Astrocyte (in vitro differentiated cells and primary cell): Measurements from ENCODE around the gene BCOR. TPM values are rescaled to one million over a fixed set of nuclear protein-coding genes. Genes with fewer than 3 reads are reported as not detected.

Experiments used
- DNase-seq: peaks from one replicate; pipeline ENCODE4 v3.0.0-alpha.2; 2010; ENCODE audit warnings: low read depth
- FAIRE-seq: peaks from 2 replicates; lab custom pipeline; 2011; peaks lifted over from hg19 to GRCh38; lab: Jason Lieb, UNC
- H2AFZ ChIP-seq: 2 replicates; pipeline ENCODE4 v1.6.0; 2012; ENCODE audit warnings: low read depth, low read length, inconsistent platforms
- H3K27ac ChIP-seq: 2 replicates; pipeline ENCODE4 v1.5.1; 2011; ENCODE audit warnings: low read depth, low read length, inconsistent platforms
- H3K27me3 ChIP-seq: 2 replicates; pipeline ENCODE4 v1.6.0; 2011; ENCODE audit warnings: low read length, inconsistent platforms; ENCODE audit not compliant: insufficient read depth
- H3K36me3 ChIP-seq: 2 replicates; pipeline ENCODE4 v1.5.1; 2011; ENCODE audit warnings: low read length, inconsistent platforms; ENCODE audit not compliant: insufficient read depth
- H3K4me1 ChIP-seq: 2 replicates; pipeline ENCODE4 v1.5.1; 2011; ENCODE audit warnings: low read length, inconsistent platforms; ENCODE audit not compliant: insufficient read depth
- H3K4me2 ChIP-seq: 2 replicates; pipeline ENCODE4 v1.6.0; 2012; ENCODE audit warnings: low read length, inconsistent platforms
- H3K4me3 ChIP-seq: 2 replicates; pipeline ENCODE4 v1.5.1; 2011; ENCODE audit warnings: low read depth, mild to moderate bottlenecking, low read length, inconsistent platforms; ENCODE audit not compliant: insufficient read depth
- H3K79me2 ChIP-seq: 2 replicates; pipeline ENCODE4 v1.6.0; 2012; ENCODE audit warnings: mild to moderate bottlenecking, low read length, inconsistent platforms; ENCODE audit not compliant: insufficient read depth
- H3K9ac ChIP-seq: 2 replicates; pipeline ENCODE4 v1.6.0; 2012; ENCODE audit warnings: mild to moderate bottlenecking, low read length, inconsistent platforms
- H3K9me3 ChIP-seq: 2 replicates; pipeline ENCODE4 v1.5.1; 2012; ENCODE audit warnings: low read depth, mild to moderate bottlenecking, low read length, inconsistent platforms; ENCODE audit not compliant: insufficient read depth
- H4K20me1 ChIP-seq: 2 replicates; pipeline ENCODE4 v1.6.0; 2012; ENCODE audit warnings: low read length, inconsistent platforms; ENCODE audit not compliant: insufficient read depth
- H3K27ac Mint-ChIP-seq: one replicate; pipeline ENCODE4 v1.8.0; 2021; ENCODE audit warnings: mild to moderate bottlenecking, mixed read lengths; ENCODE audit not compliant: unreplicated experiment
- H3K27me3 Mint-ChIP-seq: one replicate; pipeline ENCODE4 v1.8.0; 2021; ENCODE audit warnings: low read depth, mixed read lengths; ENCODE audit not compliant: unreplicated experiment
- H3K36me3 Mint-ChIP-seq: one replicate; pipeline ENCODE4 v1.8.0; 2021; ENCODE audit warnings: low read depth, mixed read lengths; ENCODE audit not compliant: unreplicated experiment
- H3K4me1 Mint-ChIP-seq: one replicate; pipeline ENCODE4 v1.8.0; 2021; ENCODE audit warnings: low read depth, mixed read lengths; ENCODE audit not compliant: unreplicated experiment
- H3K4me3 Mint-ChIP-seq: one replicate; pipeline ENCODE4 v1.8.0; 2021; ENCODE audit warnings: mild to moderate bottlenecking, moderate library complexity, mixed read lengths; ENCODE audit not compliant: unreplicated experiment
- H3K9me3 Mint-ChIP-seq: one replicate; pipeline ENCODE4 v1.8.0; 2021; ENCODE audit warnings: mild to moderate bottlenecking, mixed read lengths; ENCODE audit not compliant: unreplicated experiment
- CTCF ChIP-seq: IDR thresholded peaks from 2 replicates; pipeline ENCODE4 v1.5.1; 2011; ENCODE audit warnings: low read depth, mild to moderate bottlenecking, inconsistent platforms, low read length, moderate library complexity; ENCODE audit not compliant: insufficient read depth
- EZH2 ChIP-seq: IDR thresholded peaks from 2 replicates; pipeline ENCODE4 v1.6.1; 2012; ENCODE audit warnings: mild to moderate bottlenecking, low read length, inconsistent platforms; ENCODE audit not compliant: insufficient read depth
- total RNA-seq: library from RNA; stranded (reverse); gene quantifications from 2 replicates; pipeline ENCODE4 v1.2.1, GENCODE V29; 2021

Gene BCOR
- total RNA-seq, 1 donor from 2014 or later = 9.0 TPM

- peak overlapping the region; percentile 69 for H3K27ac Mint-ChIP-seq
- peak overlapping the region; percentile 82 for H3K4me2 ChIP-seq
- H3K4me1 Mint-ChIP-seq = peaks cover 2% of the 10 kb centered on the region
- H3K9me3 ChIP-seq = no peaks in the 10 kb centered on the region
- DNase-seq = no peak
- no peak overlapping the region for H3K9ac ChIP-seq
- no peak overlapping the region for H3K4me3 ChIP-seq
- no peak for TF ChIP-seq EZH2
- TF ChIP-seq CTCF = no peak
- H3K36me3 Mint-ChIP-seq = no peaks in the 10 kb centered on the region
- H3K27ac ChIP-seq = no peak overlapping the region
- no peak overlapping the region for H2AFZ ChIP-seq
- H3K9me3 Mint-ChIP-seq = peaks cover 2% of the 10 kb centered on the region
- peaks cover 6% of the 10 kb centered on the region for H3K27me3 Mint-ChIP-seq
- no peaks in the 10 kb centered on the region for H4K20me1 ChIP-seq
- peak overlapping the region; percentile 50 for H3K4me3 Mint-ChIP-seq
- no peaks in the 10 kb centered on the region for H3K27me3 ChIP-seq
- no peaks in the 10 kb centered on the region for H3K79me2 ChIP-seq
- peaks cover 28% of the 10 kb centered on the region for H3K4me1 ChIP-seq
- H3K36me3 ChIP-seq = no peaks in the 10 kb centered on the region
- peak; percentile 26 for FAIRE-seq
Observed at GRCh38 chrX:40107291-40108161, 9.8 kb upstream of the BCOR start.

- H2AFZ ChIP-seq = no peak overlapping the region
- no peaks in the 10 kb centered on the region for H3K9me3 ChIP-seq
- TF ChIP-seq EZH2 (no peak), CTCF (no peak)
- no peak for DNase-seq
- H3K79me2 ChIP-seq = no peaks in the 10 kb centered on the region
- peaks cover 2% of the 10 kb centered on the region for H3K4me1 Mint-ChIP-seq
- peak overlapping the region; percentile 23 for H3K4me3 ChIP-seq
- H3K4me3 Mint-ChIP-seq = no peak overlapping the region
- H3K27ac ChIP-seq = no peak overlapping the region
- no peaks in the 10 kb centered on the region for H4K20me1 ChIP-seq
- peak overlapping the region; percentile 69 for H3K27ac Mint-ChIP-seq
- H3K9ac ChIP-seq = peak overlapping the region; percentile 27
- peaks cover 2% of the 10 kb centered on the region for H3K9me3 Mint-ChIP-seq
- peak overlapping the region; percentile 82 for H3K4me2 ChIP-seq
- no peaks in the 10 kb centered on the region for H3K36me3 ChIP-seq
- peaks cover 8% of the 10 kb centered on the region for H3K27me3 Mint-ChIP-seq
- no peaks in the 10 kb centered on the region for H3K27me3 ChIP-seq
- no peaks in the 10 kb centered on the region for H3K36me3 Mint-ChIP-seq
- H3K4me1 ChIP-seq = peaks cover 28% of the 10 kb centered on the region
- FAIRE-seq = no peak
Observed at GRCh38 chrX:40106676-40107290, 9.0 kb upstream of the BCOR start.
